ENCODE results near the gene HVCN1. TPM values are rescaled to one million over a fixed set of nuclear protein-coding genes. Genes with fewer than 3 reads are reported as not detected.

Gene HVCN1
- total RNA-seq, 2 experiments from 2014 or later = 3.9 to 4.1 TPM

GRCh38 chr12:110622582-110622981 lies 66.3 kb downstream of the HVCN1 start:
- Histone ChIP-seq H3K36me3 (ENCODE audit: insufficient read depth, low read length) (no peaks in the 10 kb centered on the region), H3K27me3 (ENCODE audit: control insufficient read depth in 1 of 2, insufficient read depth in 2 of 2, low read length in 2 of 2) (no peaks in the 10 kb centered on the region), H3K4me1 (ENCODE audit: insufficient read depth, low read length) (peaks cover 6% of the 10 kb centered on the region), H3K27ac (ENCODE audit: low read depth in 1 of 2, low read length in 2 of 2) (no peak overlapping the region), H3K9me3 (ENCODE audit: control insufficient read depth in 1 of 2, insufficient read depth in 1 of 2, low read length in 2 of 2) (no peaks in the 10 kb centered on the region), H3K4me3 (ENCODE audit: low read length) (no peak overlapping the region)
- no peak overlapping the region for H3K4me3 Mint-ChIP-seq
- no peak for TF ChIP-seq CTCF (IDR thresholded peaks at IDR 0.05)
- ATAC-seq (ENCODE audit: poor library complexity) (no peak), DNase-seq (no peak)
- ChIA-PET POLR2A (interaction anchor here (0.8 kb wide), 1 partner anchor 67 kb away, joined by 3 read pairs; no protein-coding TSS in a partner anchor), CTCF (no interaction called here)
- H3K9me3 Mint-ChIP-seq = no peaks in the 10 kb centered on the region
- no peaks in the 10 kb centered on the region for H3K27me3 Mint-ChIP-seq
- H3K4me1 Mint-ChIP-seq (ENCODE audit: low read depth) = peaks cover 5% of the 10 kb centered on the region
- H3K27ac Mint-ChIP-seq = no peak overlapping the region
- no peaks in the 10 kb centered on the region for H3K36me3 Mint-ChIP-seq (ENCODE audit: low read depth)
- intact Hi-C loops (cut with DNase I, micrococcal nuclease) = no loop called here

- POLR2A ChIA-PET = no interaction called here
- H3K36me3 Mint-ChIP-seq (ENCODE audit: low read depth) = no peaks in the 10 kb centered on the region
- H3K4me3 Mint-ChIP-seq = no peak overlapping the region
- peaks cover under 1% of the 10 kb centered on the region for H3K4me1 Mint-ChIP-seq (ENCODE audit: low read depth)
- Histone ChIP-seq H3K27me3 (ENCODE audit: control insufficient read depth in 1 of 2, insufficient read depth in 2 of 2, low read length in 2 of 2) (no peaks in the 10 kb centered on the region), H3K27ac (ENCODE audit: low read depth in 1 of 2, low read length in 2 of 2) (no peak overlapping the region), H3K9me3 (ENCODE audit: control insufficient read depth in 1 of 2, insufficient read depth in 1 of 2, low read length in 2 of 2) (no peaks in the 10 kb centered on the region), H3K4me1 (ENCODE audit: insufficient read depth, low read length) (peaks cover 3% of the 10 kb centered on the region), H3K36me3 (ENCODE audit: insufficient read depth, low read length) (no peaks in the 10 kb centered on the region), H3K4me3 (ENCODE audit: low read length) (no peak overlapping the region)
- intact Hi-C loops (cut with DNase I, micrococcal nuclease) = loop anchor here (2.0 to 10.0 kb wide), 5 partner anchors 77 to 495 kb away; partner anchors contain the start of genes ATP2A2 (in 1 of the 2) and IFT81 (in 1 of the 2)
- no peaks in the 10 kb centered on the region for H3K9me3 Mint-ChIP-seq
- DNase-seq = peak in 2 of 14 experiments; percentile 37 to 44
- CTCF ChIA-PET = no interaction called here
- TF ChIP-seq CTCF (IDR thresholded peaks at IDR 0.05) = no peak
- no peaks in the 10 kb centered on the region for H3K27me3 Mint-ChIP-seq
- H3K27ac Mint-ChIP-seq = no peak overlapping the region
- peak; percentile 34 for ATAC-seq (ENCODE audit: poor library complexity)
These were observed 69.4 kb downstream of the HVCN1 start for GRCh38 chr12:110619534-110619953.

GRCh38 chr12:110616471-110617115 lies 72.3 kb downstream of the HVCN1 start:
- DNase-seq = no peak

More at GRCh38 chr12:110616471-110617115, 72.3 kb downstream of the HVCN1 start:
- Mint-ChIP-seq H3K4me1 (ENCODE audit: low read depth) (peaks cover 4% of the 10 kb centered on the region), H3K4me3 (peak overlapping the region; percentile 34), H3K27me3 (no peaks in the 10 kb centered on the region), H3K36me3 (ENCODE audit: low read depth) (no peaks in the 10 kb centered on the region), H3K9me3 (no peaks in the 10 kb centered on the region), H3K27ac (no peak overlapping the region)
- Histone ChIP-seq H3K4me3 (ENCODE audit: low read length) (no peak overlapping the region), H3K27me3 (ENCODE audit: control insufficient read depth in 1 of 2, insufficient read depth in 2 of 2, low read length in 2 of 2) (no peaks in the 10 kb centered on the region), H3K4me1 (ENCODE audit: insufficient read depth, low read length) (peaks cover 17% of the 10 kb centered on the region), H3K9me3 (ENCODE audit: control insufficient read depth in 1 of 2, insufficient read depth in 1 of 2, low read length in 2 of 2) (no peaks in the 10 kb centered on the region), H3K27ac (ENCODE audit: low read depth in 1 of 2, low read length in 2 of 2) (no peak overlapping the region), H3K36me3 (ENCODE audit: insufficient read depth, low read length) (no peaks in the 10 kb centered on the region)
- TF ChIP-seq CTCF (IDR thresholded peaks at IDR 0.05) = no peak
- no peak for ATAC-seq (ENCODE audit: poor library complexity)
- CTCF ChIA-PET = interaction anchor here (0.7 kb wide), 1 partner anchor 148 kb away, joined by 3 read pairs; the partner anchor contains the start of gene FAM216A
- intact Hi-C loops (cut with DNase I, micrococcal nuclease) = loop anchor here in 1 of 2 experiments (5.0 to 10.0 kb wide), 3 partner anchors 206 to 492 kb away; partner anchors contain the start of genes ATP2A2 and IFT81
- POLR2A ChIA-PET = no interaction called here
